Uterus (tissue), 2 donors: ENCODE data around the gene TMEM106C.

Source experiments
- CTCF ChIP-seq, 4 experiments: fragments of 200-600 bp in 2 of 4; fragments of 450-650 bp in 2 of 4; sonication (generic) in 2 of 4; IDR thresholded peaks; one replicate each; pipeline ENCODE4 v1.5.1; 2016 to 2019; ENCODE audit warnings: antibody characterized with exemption in 4 of 4, mild to moderate bottlenecking in 2 of 4, moderate library complexity in 1 of 4
- POLR2A ChIP-seq, 2 donors: fragments of 450-650 bp; IDR thresholded peaks; one replicate each; pipeline ENCODE4 v1.6.1; 2016; ENCODE audit warnings: antibody characterized with exemption in 2 of 2, mild to moderate bottlenecking in 1 of 2, moderate library complexity in 1 of 2

GRCh38 chr12:47979166-47979565 lies 15.8 kb downstream of the TMEM106C start:
- no peak for TF ChIP-seq CTCF (IDR thresholded peaks at IDR 0.05)
- no peak for TF ChIP-seq POLR2A (IDR thresholded peaks at IDR 0.05)
